Stimulated activated memory B cell treated with anti-CD40 and anti-IgM and Interleukin-4, amounts not matched to agents 10 μg/mL and 1 μg/mL and 100 μg/mL, for 72 hours (primary cell): ENCODE measurements around the gene FLCN.
"Not testable (repeated sequence)": the region's sequence is repeated elsewhere in the genome, so short reads cannot be mapped to it uniquely, and the experiment has no call there.

Experiments
- ATAC-seq: fragments of 150-1000 bp; cut with Tn5 transposase; 2 replicates; pipeline ENCODE4 v1.10.0; 2021
- H3K27ac Mint-ChIP-seq: one replicate; pipeline ENCODE4 v1.8.0; 2022; ENCODE audit warnings: mild to moderate bottlenecking, mixed read lengths
- H3K27me3 Mint-ChIP-seq: one replicate; pipeline ENCODE4 v1.8.0; 2022; ENCODE audit warnings: mixed read lengths
- H3K36me3 Mint-ChIP-seq: one replicate; pipeline ENCODE4 v1.8.0; 2022; ENCODE audit warnings: mixed read lengths
- H3K4me1 Mint-ChIP-seq: one replicate; pipeline ENCODE4 v1.8.0; 2022; ENCODE audit warnings: mixed read lengths
- H3K4me3 Mint-ChIP-seq: one replicate; pipeline ENCODE4 v1.8.0; 2022; ENCODE audit warnings: mild to moderate bottlenecking, moderate library complexity, mixed read lengths
- H3K9me3 Mint-ChIP-seq: one replicate; pipeline ENCODE4 v1.8.0; 2022; ENCODE audit warnings: mixed read lengths

Gene FLCN, protein sequence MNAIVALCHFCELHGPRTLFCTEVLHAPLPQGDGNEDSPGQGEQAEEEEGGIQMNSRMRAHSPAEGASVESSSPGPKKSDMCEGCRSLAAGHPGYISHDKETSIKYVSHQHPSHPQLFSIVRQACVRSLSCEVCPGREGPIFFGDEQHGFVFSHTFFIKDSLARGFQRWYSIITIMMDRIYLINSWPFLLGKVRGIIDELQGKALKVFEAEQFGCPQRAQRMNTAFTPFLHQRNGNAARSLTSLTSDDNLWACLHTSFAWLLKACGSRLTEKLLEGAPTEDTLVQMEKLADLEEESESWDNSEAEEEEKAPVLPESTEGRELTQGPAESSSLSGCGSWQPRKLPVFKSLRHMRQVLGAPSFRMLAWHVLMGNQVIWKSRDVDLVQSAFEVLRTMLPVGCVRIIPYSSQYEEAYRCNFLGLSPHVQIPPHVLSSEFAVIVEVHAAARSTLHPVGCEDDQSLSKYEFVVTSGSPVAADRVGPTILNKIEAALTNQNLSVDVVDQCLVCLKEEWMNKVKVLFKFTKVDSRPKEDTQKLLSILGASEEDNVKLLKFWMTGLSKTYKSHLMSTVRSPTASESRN

DNA sequence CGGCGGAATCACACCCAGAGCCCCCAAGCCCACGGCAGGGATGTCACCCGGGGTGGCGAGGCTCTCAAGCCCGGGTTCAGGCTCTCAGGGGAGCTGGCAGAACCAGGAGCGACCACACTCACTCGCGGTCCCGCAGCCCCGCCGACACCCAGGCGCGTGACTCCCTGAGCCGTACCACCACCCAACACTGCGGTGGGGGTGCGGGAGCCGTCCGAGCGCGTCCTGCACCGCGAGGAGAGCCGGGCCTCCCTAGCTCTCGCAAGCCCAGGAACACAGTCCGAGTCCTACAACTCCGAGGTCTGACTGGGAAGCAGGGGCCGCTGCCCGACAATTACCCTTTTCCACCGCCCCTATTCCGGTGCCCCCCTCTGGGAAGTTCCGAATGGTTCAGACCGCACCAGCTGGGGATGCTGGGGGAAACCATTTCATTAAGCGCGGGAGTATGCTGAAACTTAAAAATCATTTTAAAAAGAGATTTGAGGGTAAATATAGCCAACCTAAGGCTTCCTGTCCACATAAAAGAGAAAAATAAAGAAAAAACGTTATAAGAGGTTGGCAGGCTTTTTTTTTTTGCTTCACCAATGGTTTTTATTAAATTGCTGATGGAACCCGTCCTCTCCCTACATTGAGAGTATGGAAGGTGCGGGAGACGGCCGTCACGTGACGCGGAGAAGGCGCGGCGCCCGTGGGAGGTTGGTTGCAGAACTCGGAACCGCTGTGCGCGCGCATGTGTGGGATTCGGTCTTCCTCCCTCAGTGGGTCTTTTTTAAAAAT lies at the start of gene FLCN:
TSS of gene FLCN (minus strand) at position 143 of the 774 bp plus-strand sequence. CDS start 9,031 bp downstream, outside the sequence.
- Mint-ChIP-seq H3K27me3 (no peaks in the 10 kb centered on the region), H3K36me3 (peaks cover 5% of the 10 kb centered on the region), H3K4me3 (peak within 1 kb of the TSS; percentile 91), H3K4me1 (peaks cover 25% of the 10 kb centered on the region), H3K9me3 (no peaks in the 10 kb centered on the region), H3K27ac (peak within 1 kb of the TSS; percentile 100)
- ATAC-seq: peak; percentile 95

- Mint-ChIP-seq H3K4me1 (peaks cover 13% of the 10 kb centered on the region), H3K9me3 (no peaks in the 10 kb centered on the region), H3K27ac (no peak overlapping the region), H3K36me3 (no peaks in the 10 kb centered on the region), H3K27me3 (no peaks in the 10 kb centered on the region), H3K4me3 (no peak overlapping the region)
- no peak for ATAC-seq
Measured at GRCh38 chr17:17285951-17286350, 49.0 kb upstream of the FLCN start.

DNA sequence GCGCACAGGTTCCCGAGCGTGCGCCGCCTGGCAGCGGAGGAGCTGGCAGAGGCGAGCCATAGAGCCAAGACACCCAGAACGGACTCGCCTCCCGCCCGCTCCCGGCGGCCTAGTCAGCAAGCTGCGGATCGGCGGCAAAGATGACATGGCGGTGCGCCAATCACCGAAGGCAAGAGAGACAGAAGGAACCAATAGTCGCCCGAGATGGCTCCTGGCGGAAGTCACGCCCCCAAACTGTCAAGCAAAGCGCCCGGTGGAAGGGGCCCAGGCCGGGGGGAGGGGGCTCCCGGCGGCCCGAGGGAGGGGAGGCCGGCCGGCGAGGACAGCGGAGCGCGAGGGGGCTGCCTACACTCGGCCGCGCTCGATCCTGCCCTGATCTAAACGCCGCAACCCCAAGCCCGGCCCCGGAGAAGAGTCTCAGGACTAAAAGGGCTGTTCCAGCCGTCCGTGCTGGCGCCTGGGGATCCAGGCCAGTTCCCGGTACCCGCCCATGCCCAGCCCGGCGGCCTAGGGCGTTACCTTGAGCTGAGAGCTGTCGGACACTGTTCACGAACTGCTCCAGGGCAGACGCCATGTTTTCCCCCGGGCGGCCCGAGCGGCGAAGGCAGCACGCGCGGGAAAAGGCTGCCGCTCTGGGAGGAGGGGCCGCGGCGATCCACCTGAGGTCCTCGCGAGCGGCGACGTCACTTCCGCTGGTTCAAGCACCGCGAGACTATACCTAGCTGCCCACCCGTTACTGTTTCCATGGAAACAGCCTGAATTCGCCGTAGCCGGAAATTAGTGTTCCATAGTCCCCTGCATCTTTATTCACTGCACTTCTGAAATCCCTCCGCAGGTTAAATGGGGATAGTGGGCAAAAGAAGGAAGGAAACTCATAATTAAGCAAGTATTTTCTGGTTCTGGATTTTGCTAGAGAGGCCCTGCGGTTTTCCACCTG lies 43.9 kb upstream of the FLCN start, which contains the start of gene COPS3:
TSS of gene COPS3 (minus strand) at position 634 of the 937 bp plus-strand sequence. CDS start at position 574, 60 bp downstream.
- H3K36me3 Mint-ChIP-seq: peaks cover 6% of the 10 kb centered on the region
- no peaks in the 10 kb centered on the region for H3K9me3 Mint-ChIP-seq
- ATAC-seq: peak; percentile 98
- H3K27me3 Mint-ChIP-seq: no peaks in the 10 kb centered on the region
- H3K27ac Mint-ChIP-seq: peak within 1 kb of the TSS; percentile 95
- H3K4me1 Mint-ChIP-seq: peaks cover 29% of the 10 kb centered on the region
- H3K4me3 Mint-ChIP-seq: peak within 1 kb of the TSS; percentile 89

- H3K27me3 Mint-ChIP-seq: no peaks in the 10 kb centered on the region
- ATAC-seq: no peak
- no peak overlapping the region for H3K27ac Mint-ChIP-seq
- no peaks in the 10 kb centered on the region for H3K9me3 Mint-ChIP-seq
- peaks cover 12% of the 10 kb centered on the region for H3K36me3 Mint-ChIP-seq
- peaks cover 29% of the 10 kb centered on the region for H3K4me1 Mint-ChIP-seq
- H3K4me3 Mint-ChIP-seq: peak overlapping the region; percentile 89
Measured at GRCh38 chr17:17279316-17279715, 42.3 kb upstream of the FLCN start.

DNA sequence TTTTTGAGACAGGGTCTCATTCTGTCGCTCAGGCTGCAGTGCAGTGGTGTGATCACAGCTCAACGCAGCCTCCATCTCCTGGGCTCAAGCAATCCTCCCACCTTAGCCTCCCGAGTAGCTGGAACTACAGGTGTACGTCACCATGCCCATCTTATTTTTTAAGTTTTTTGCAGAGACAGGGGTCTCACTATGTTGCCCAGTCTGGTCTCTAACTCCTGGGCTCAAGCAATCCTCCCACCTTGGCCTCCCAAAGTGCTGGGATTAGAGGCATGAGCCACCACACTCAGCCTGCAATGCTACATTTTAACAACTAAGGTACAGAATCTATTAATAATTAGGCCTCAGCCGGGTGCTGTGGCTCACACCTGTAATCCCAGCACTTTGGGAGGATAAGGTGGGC lies 40.5 kb upstream of the FLCN start:
- not testable (repeated sequence) for H3K4me3 Mint-ChIP-seq, H3K27me3 Mint-ChIP-seq, H3K9me3 Mint-ChIP-seq, ATAC-seq
- Mint-ChIP-seq H3K4me1 (peaks cover 27% of the 10 kb centered on the region), H3K27ac (peak overlapping the region; percentile 4), H3K36me3 (peaks cover 20% of the 10 kb centered on the region)

GRCh38 chr17:17275971-17276370 lies 39.0 kb upstream of the FLCN start:
- no peak overlapping the region for H3K27ac Mint-ChIP-seq
- ATAC-seq: no peak
- H3K4me3 Mint-ChIP-seq: no peak overlapping the region

GRCh38 chr17:17269926-17270773 lies 33.2 kb upstream of the FLCN start:
- H3K4me3 Mint-ChIP-seq: no peak overlapping the region
- H3K4me1 Mint-ChIP-seq: no peaks in the 10 kb centered on the region
- ATAC-seq: no peak
- H3K27me3 Mint-ChIP-seq: no peaks in the 10 kb centered on the region
- H3K9me3 Mint-ChIP-seq: no peaks in the 10 kb centered on the region
- no peak overlapping the region for H3K27ac Mint-ChIP-seq
- peaks cover 33% of the 10 kb centered on the region for H3K36me3 Mint-ChIP-seq

More at GRCh38 chr17:17275971-17276370, 39.0 kb upstream of the FLCN start:
- Mint-ChIP-seq H3K27me3 (no peaks in the 10 kb centered on the region), H3K9me3 (no peaks in the 10 kb centered on the region), H3K4me1 (peaks cover 16% of the 10 kb centered on the region), H3K36me3 (peaks cover 24% of the 10 kb centered on the region)

DNA sequence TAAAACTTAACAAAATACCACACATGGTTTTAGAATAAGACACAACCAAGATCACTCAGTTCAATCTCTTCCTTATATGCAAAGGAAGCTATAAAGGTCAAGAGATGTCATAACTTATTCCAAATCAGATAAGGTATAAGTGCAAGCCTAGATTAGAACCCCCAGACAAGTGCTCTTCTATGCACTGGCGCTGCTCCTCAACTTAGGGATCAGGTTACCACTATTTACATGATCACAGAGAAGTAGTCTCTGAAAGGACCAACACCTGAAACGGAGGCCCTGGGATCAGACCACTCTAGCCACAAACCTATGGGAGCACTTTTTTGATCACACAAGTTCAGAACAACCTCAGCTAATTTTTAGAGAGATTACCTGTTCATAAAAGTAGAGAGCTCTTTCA lies 27.5 kb upstream of the FLCN start:
- Mint-ChIP-seq H3K27ac (no peak overlapping the region), H3K36me3 (peaks cover 23% of the 10 kb centered on the region), H3K9me3 (no peaks in the 10 kb centered on the region), H3K4me3 (no peak overlapping the region), H3K4me1 (no peaks in the 10 kb centered on the region), H3K27me3 (no peaks in the 10 kb centered on the region)
- ATAC-seq: no peak

- no peaks in the 10 kb centered on the region for H3K4me1 Mint-ChIP-seq
- no peak for ATAC-seq
- H3K27ac Mint-ChIP-seq: no peak overlapping the region
- H3K27me3 Mint-ChIP-seq: no peaks in the 10 kb centered on the region
- H3K36me3 Mint-ChIP-seq: peaks cover 58% of the 10 kb centered on the region
- no peaks in the 10 kb centered on the region for H3K9me3 Mint-ChIP-seq
- no peak overlapping the region for H3K4me3 Mint-ChIP-seq
Measured at GRCh38 chr17:17258998-17259397, 22.0 kb upstream of the FLCN start.

DNA sequence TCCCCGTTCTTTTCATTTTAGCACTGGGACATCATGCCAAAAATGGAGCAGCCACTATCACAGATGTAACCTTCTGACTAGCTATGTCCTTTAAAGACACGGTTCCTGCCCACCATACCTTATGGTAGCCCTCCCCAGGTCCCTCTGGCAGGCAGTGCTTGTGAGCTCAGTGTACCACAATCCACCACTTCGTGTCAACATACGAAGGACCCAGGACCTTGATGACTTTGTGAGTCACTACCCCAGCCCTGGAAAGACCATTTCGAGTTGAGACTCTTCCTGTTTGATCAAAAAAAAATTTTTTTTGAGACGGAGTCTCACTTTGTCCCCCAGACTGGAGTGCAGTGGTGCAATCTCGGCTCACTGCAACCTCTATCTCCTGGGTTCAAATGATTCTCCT lies 21.0 kb upstream of the FLCN start:
- no peak overlapping the region for H3K4me3 Mint-ChIP-seq

DNA sequence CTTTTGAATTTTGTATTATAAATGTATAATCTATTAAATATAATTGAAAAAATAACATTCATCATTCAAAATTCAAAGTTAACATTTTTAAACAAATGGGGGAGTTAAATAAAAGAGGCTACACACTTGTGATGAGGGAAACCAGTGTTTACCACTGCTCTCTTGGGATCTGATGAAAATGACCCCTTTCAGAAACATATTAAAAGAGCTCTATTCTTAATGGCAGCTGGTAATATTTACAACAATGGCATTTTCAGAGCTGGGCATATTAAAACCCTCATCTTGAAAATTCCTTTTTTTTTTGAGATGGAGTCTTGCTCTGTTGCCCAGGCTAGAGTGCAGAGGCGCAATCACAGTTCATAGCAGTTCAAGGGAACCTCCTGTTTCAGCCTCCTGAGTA lies 19.3 kb upstream of the FLCN start:
- Mint-ChIP-seq H3K27me3 (no peaks in the 10 kb centered on the region), H3K9me3 (no peaks in the 10 kb centered on the region), H3K4me3 (no peak overlapping the region), H3K27ac (no peak overlapping the region), H3K4me1 (no peaks in the 10 kb centered on the region), H3K36me3 (peaks cover 68% of the 10 kb centered on the region)
- no peak for ATAC-seq

More for the DNA sequence above, 21.0 kb upstream of the FLCN start:
- Mint-ChIP-seq H3K36me3 (peaks cover 61% of the 10 kb centered on the region), H3K9me3 (no peaks in the 10 kb centered on the region), H3K4me1 (no peaks in the 10 kb centered on the region), H3K27ac (no peak overlapping the region), H3K27me3 (no peaks in the 10 kb centered on the region)
- ATAC-seq: no peak

DNA sequence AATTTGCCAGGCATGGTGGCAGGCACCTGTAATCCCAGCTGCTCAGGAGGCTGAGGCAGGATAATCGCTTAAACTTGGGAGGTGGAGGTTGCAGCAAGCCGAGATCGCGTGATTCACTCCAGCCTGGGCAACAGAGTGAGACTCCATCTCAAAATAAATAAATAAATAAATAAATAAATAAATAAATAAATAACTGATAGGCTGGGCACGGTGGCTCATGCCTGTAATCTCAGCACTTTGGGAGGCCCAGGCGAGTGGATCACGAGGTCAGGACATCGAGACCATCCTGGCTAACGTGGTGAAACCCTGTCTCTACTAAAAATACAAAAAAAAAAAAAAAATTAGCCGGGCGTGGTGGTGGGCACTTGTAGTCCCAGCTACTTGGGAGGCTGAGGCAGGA lies 18.7 kb upstream of the FLCN start:
- H3K27me3 Mint-ChIP-seq, H3K9me3 Mint-ChIP-seq, ATAC-seq, H3K4me1 Mint-ChIP-seq, H3K27ac Mint-ChIP-seq, H3K4me3 Mint-ChIP-seq: not testable (repeated sequence)
- peaks cover 63% of the 10 kb centered on the region for H3K36me3 Mint-ChIP-seq

DNA sequence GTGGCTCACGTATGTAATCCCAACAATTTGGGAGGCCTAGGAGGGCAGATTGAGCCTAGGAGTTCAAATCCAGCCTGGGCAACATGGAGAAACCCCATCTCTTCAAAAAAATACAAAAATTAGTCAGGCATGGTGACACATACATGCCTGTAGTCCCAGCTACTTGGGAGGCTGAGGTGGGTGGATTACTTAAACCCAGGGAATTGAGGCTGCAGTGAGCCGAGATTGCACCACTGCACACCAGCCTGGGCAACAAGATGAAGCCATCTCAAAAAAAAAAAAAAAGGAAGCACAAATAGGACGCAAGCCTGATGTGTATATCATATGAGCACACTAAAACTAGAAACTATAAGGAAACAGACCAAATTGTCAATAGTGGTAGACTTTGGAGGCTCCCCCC lies 17.1 kb upstream of the FLCN start:
- peaks cover 52% of the 10 kb centered on the region for H3K36me3 Mint-ChIP-seq
- no peak overlapping the region for H3K27ac Mint-ChIP-seq
- no peaks in the 10 kb centered on the region for H3K4me1 Mint-ChIP-seq
- H3K27me3 Mint-ChIP-seq: no peaks in the 10 kb centered on the region
- no peaks in the 10 kb centered on the region for H3K9me3 Mint-ChIP-seq
- no peak for ATAC-seq
- no peak overlapping the region for H3K4me3 Mint-ChIP-seq

DNA sequence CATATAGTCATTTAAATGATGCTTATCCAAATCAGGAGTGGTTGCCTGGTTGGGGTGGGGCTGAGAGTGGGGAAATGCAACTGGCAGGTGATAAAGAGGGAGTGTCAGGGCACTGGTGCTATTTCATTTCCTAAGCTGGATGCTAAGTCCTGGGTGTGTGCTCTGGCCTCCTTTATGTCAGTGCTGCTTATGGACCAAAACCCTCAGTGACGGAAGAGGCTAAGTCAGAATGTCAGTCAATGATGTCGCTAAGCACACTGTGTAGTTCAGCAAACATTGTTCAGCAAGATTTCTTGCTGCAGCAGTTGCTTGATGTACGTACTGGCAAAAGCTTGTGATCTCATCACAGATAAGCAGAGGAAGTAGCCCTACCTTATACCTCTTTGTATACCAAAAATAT lies 16.4 kb upstream of the FLCN start:
- no peaks in the 10 kb centered on the region for H3K27me3 Mint-ChIP-seq
- H3K9me3 Mint-ChIP-seq: no peaks in the 10 kb centered on the region
- H3K4me3 Mint-ChIP-seq: no peak overlapping the region
- H3K27ac Mint-ChIP-seq: no peak overlapping the region
- no peaks in the 10 kb centered on the region for H3K4me1 Mint-ChIP-seq
- H3K36me3 Mint-ChIP-seq: peaks cover 46% of the 10 kb centered on the region
- ATAC-seq: no peak
